ENCODE measurements around the gene MAT2A.
"Not testable (repeated sequence)": the region's sequence is repeated elsewhere in the genome, so short reads cannot be mapped to it uniquely, and the experiment has no call there.

Gene MAT2A

DNA sequence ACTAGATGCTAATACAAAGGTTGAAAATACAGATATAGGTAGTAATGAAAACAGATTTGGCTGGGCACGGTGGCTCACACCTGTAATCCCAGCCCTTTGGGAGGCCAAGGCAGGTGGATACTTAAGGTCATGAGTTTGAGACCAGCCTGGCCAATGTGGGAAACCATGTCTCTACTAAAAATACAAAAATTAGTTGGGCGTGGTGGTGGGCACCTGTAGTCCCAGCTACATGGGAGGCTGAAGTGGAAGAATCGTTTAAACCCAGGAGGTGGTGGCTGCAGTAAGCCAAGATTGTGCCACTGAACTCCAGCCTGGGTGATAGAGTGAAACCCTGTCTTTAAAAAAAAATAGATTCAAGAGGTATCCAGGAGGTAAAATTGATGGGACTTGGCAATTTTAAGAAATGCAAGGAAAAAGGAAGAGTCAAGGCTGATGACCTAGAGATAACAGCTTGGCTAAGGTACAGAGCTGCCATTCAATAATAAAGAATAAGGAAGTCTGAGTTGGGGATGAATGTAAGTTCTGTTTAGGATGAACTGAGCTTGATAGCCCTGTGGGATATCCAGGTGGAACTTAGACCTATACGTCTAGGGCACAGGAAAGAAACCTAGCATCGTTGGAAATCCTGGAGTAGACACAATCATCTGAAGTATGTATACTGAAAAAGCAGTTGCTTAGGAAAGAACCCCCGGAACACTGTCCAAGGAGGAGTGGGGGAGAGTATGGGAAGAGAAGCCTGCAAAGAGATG lies 9.1 kb downstream of the MAT2A start:
- DNase-seq = no peak

- DNase-seq = no peak
Observed at GRCh38 chr2:85548608-85548900, 9.6 kb downstream of the MAT2A start.

DNA sequence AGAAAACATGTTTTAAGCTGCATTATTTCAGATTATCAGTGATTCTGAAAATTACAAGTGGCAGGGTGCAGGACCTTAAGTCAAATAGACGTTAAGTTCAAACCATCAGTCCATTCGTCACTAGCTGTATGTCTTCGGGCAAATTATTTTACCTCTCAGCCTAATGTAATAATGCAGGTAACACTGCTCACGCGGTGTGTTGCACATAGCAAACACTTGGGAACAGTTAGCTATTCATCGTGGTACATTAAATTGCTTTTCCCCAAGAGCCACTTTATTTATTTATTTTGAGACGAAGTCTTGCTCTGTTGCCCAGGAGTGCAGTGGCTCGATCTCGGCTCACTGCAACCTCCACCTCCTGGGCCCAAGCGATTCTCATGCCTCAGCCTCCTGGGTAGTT lies 10.1 kb downstream of the MAT2A start:
- DNase-seq = no peak

- DNase-seq = no peak
Observed at GRCh38 chr2:85549826-85550225, 10.9 kb downstream of the MAT2A start.

- no peak for DNase-seq
Observed at GRCh38 chr2:85550486-85550885, 11.5 kb downstream of the MAT2A start.

GRCh38 chr2:85551698-85552678 lies 13.0 kb downstream of the MAT2A start:
- peak; percentile 89 for DNase-seq

GRCh38 chr2:85553184-85553583 lies 14.2 kb downstream of the MAT2A start:
- no peak for DNase-seq

DNA sequence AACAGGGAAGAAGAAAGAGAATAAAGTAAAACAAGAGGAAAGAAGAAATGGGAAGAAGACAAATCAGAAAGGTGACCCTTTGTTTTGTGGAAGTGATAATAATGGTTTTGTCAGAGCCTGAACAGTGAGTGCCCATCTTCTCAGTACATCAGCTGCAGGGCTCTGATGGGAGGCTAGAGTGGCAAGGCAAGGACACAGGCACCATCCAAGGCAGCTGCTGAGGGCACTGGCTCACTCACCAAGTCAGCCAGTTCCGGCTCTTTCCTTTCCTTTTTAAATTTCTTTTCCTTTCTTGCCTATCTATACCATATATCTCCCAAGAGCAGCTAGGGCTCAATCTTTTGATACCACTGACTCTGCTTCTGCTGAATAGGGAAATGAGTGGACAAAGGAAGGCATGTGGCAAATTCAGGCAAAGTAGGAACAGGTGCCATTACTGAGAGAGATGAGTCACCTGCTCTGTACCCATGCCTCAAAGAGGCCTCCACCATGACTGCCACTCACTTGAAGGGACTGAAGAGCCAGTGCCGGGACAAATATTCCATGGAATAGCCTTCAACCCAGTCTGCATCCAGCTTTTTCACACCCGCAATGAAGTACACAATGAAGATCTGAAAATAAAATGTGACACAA lies 16.1 kb downstream of the MAT2A start:
- DNase-seq = no peak

GRCh38 chr2:85557130-85557529 lies 18.2 kb downstream of the MAT2A start:
- no peak for DNase-seq

- no peak for DNase-seq
Observed at GRCh38 chr2:85558160-85558559, 19.2 kb downstream of the MAT2A start.

GRCh38 chr2:85560403-85560726 lies 21.4 kb downstream of the MAT2A start:
- not testable (repeated sequence) for DNase-seq

DNA sequence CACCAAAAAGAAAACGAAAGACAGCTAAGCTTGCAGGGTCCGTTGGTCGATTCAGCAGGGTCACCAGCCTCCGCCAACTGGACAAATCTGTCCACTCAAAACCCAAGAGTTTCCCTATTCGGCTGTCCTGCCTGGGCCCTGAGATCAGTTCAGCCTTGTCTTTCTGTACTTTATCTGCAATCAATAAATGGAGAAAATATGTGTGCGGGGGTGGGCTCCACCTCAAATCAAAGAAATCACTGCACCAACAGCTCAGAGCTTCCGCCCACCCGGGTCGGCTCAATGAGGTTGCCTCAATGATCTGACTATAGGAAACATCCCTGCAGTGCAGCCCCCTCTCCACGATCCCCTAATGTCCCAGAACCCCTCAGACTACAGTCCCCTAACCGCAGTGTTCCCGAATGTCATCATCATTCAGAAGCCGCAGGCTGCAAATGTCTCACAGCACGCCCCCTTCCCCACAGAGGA lies 21.9 kb downstream of the MAT2A start:
- no peak for DNase-seq

- peak; percentile 97 for DNase-seq
Observed at GRCh38 chr2:85561280-85562212, 22.6 kb downstream of the MAT2A start, which contains the start of gene GGCX. GGCX (minus strand) TSS chr2:85561493; CDS start chr2:85561428, 65 bp downstream.

GRCh38 chr2:85564144-85564563 lies 25.2 kb downstream of the MAT2A start:
- DNase-seq = no peak

GRCh38 chr2:85566265-85566664 lies 27.3 kb downstream of the MAT2A start:
- no peak for DNase-seq

GRCh38 chr2:85575739-85576138 lies 36.8 kb downstream of the MAT2A start:
- no peak for DNase-seq

GRCh38 chr2:85577063-85577385 lies 38.1 kb downstream of the MAT2A start:
- DNase-seq = no peak

- peak; percentile 82 for DNase-seq
Observed at GRCh38 chr2:85577386-85578242, 38.6 kb downstream of the MAT2A start, which contains the start of gene VAMP8. VAMP8 (plus strand) TSS chr2:85577586; CDS start chr2:85577647, 61 bp downstream.

DNA sequence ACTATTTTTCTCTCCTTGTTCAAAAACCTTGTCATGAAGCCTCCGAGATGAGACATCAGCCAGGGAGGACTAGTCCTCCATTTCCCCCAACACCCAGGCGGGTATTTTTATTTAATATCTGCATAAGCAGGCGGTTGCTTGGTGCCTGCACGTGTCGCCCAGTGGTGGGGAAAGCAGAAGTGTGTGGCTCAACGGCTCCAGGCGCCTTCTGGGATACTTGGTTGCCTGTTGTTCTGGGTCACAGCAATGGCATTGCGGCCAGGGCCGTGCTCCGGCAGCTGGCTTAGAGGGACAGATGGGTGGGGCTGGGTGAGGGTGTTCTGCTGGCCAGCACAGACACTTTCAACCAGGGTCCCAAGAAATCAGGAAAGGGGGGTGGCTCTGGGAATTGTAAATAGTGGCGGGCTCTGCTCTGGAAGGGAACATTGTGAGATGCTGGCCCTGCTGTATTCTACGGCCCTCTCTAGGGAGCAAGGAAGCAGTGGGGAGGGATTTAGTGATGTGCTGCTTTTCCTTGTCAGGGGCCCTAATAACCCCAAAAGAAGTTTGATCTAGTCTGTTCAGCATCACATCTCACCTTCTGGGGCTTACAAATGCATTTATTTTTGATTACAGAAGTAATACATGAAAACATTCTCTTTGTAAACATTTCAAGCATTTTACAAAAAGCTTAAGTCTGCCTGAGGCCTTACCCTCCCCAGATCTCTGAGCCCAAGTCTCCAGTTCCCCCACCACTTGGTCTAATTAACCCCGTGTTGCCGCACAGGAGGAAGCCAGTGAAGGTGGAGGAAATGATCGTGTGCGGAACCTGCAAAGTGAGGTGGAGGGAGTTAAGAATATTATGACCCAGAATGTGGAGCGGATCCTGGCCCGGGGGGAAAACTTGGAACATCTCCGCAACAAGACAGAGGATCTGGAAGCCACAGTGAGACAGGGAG lies 39.5 kb downstream of the MAT2A start:
- DNase-seq = peak; percentile 37

DNA sequence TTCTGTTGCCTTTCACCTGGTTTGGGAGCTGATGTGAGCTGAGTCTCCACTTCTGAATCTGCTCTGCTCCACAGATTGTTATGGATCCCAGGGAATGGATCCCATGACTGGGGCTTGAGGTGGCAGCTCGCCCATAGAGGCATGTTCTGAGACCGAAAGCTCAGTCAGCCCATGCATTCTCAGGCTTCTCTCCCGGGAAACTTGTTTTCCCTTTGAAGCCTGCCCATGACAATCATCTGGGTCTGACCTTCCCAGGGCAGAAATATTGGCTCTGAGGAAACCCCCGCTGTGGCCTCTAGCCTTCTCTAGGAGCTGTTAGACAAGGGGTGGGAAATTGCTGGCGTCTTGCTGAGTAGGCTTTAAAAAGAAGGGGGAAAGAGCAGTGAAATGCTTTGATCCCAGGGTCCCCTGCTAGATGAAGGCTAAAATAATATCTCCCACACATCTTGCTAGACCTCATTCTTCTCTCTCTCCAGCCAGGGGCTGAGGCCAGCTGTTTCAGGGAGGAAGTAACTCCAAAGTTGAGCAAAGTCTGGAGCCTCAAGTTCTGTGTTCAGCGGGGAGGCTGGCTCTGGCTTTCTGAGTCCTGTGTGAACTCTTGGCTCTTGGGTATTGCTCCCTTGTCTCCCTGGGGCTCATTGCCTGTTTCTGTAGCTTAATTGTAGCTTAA lies 40.4 kb downstream of the MAT2A start:
- no peak for DNase-seq

All from stimulated activated CD4-positive, alpha-beta T cell treated with anti-CD3 and anti-CD28 coated beads, Interleukin-15, amount 100 ng/mL, for 24 hours (primary cell).